GM23338 (cell line): ENCODE data around the gene CMC4. TPM values are rescaled to one million over a fixed set of nuclear protein-coding genes. Genes with fewer than 3 reads are reported as not detected.
A peak's percentile ranks its signal among the peaks of the same experiment; 100 is the strongest.

Experiments used
- ATAC-seq: fragments of 200-7000 bp; cut with Tn5 transposase; 3 replicates; pipeline ENCODE4 v1.9.1; 2020
- DNase-seq: peaks from one replicate; pipeline ENCODE4 v3.0.0-alpha.2; 2015; ENCODE audit warnings: low spot score
- H2AFZ ChIP-seq: fragments of 200-600 bp; sonication (generic); 2 replicates; pipeline ENCODE4 v1.8.0; 2016; ENCODE audit warnings: antibody characterized with exemption, mild to moderate bottlenecking, moderate library complexity
- H3F3A ChIP-seq: fragments of 200-600 bp; sonication (generic); replicated peaks from 2 replicates; pipeline ENCODE4 v1.8.0; 2017; ENCODE audit warnings: antibody characterized with exemption, mixed run types, low read depth
- H3K27ac ChIP-seq: fragments of 200-600 bp; sonication (generic); 2 replicates; pipeline ENCODE4 v1.6.1; 2016; ENCODE audit warnings: low read depth
- H3K27me3 ChIP-seq: fragments of 200-600 bp; sonication (generic); 2 replicates; pipeline ENCODE4 v1.8.0; 2016; ENCODE audit warnings: mild to moderate bottlenecking, mixed run types, moderate library complexity; ENCODE audit not compliant: insufficient read depth
- H3K36me3 ChIP-seq: fragments of 200-600 bp; sonication (generic); 2 replicates; pipeline ENCODE4 v1.8.0; 2016; ENCODE audit warnings: mild to moderate bottlenecking; ENCODE audit not compliant: insufficient read depth
- H3K4me1 ChIP-seq: fragments of 200-600 bp; sonication (generic); 2 replicates; pipeline ENCODE4 v1.8.0; 2016; ENCODE audit warnings: mild to moderate bottlenecking, moderate library complexity; ENCODE audit not compliant: insufficient read depth
- H3K4me2 ChIP-seq: fragments of 200-600 bp; sonication (generic); 2 replicates; pipeline ENCODE4 v1.7.1; 2017; ENCODE audit warnings: mixed run types
- H3K4me3 ChIP-seq: fragments of 200-600 bp; sonication (generic); 2 replicates; pipeline ENCODE4 v1.6.1; 2016; ENCODE audit warnings: mixed run types
- H3K79me2 ChIP-seq: fragments of 200-600 bp; sonication (generic); replicated peaks from 2 replicates; pipeline ENCODE4 v1.8.0; 2017; ENCODE audit warnings: mild to moderate bottlenecking; ENCODE audit not compliant: insufficient read depth
- H3K9me2 ChIP-seq: fragments of 200-600 bp; sonication (generic); 2 replicates; pipeline ENCODE4 v1.8.0; 2017; ENCODE audit not compliant: insufficient read depth
- H4K20me1 ChIP-seq: fragments of 200-600 bp; sonication (generic); replicated peaks from 2 replicates; pipeline ENCODE4 v1.8.0; 2017; ENCODE audit warnings: mild to moderate bottlenecking; ENCODE audit not compliant: insufficient read depth
- H3K27ac Mint-ChIP-seq: 2 replicates; pipeline ENCODE4 v1.8.0; 2020; ENCODE audit warnings: inconsistent platforms, mild to moderate bottlenecking, moderate library complexity, mixed read lengths
- H3K27me3 Mint-ChIP-seq: 3 replicates; pipeline ENCODE4 v1.8.0; 2022; ENCODE audit warnings: low read depth, mild to moderate bottlenecking, moderate library complexity, mixed read lengths, inconsistent platforms; ENCODE audit not compliant: insufficient read depth, poor library complexity
- H3K36me3 Mint-ChIP-seq: 3 replicates; pipeline ENCODE4 v1.8.0; 2021; ENCODE audit warnings: low read depth, mild to moderate bottlenecking, inconsistent platforms, moderate library complexity, mixed read lengths
- H3K4me1 Mint-ChIP-seq: 3 replicates; pipeline ENCODE4 v1.8.0; 2020; ENCODE audit warnings: mild to moderate bottlenecking, inconsistent platforms, mixed read lengths
- H3K4me3 Mint-ChIP-seq: 3 replicates; pipeline ENCODE4 v1.8.0; 2021; ENCODE audit warnings: moderate library complexity, mild to moderate bottlenecking, inconsistent platforms, mixed read lengths
- H3K9me3 Mint-ChIP-seq: 3 replicates; pipeline ENCODE4 v1.8.0; 2020; ENCODE audit warnings: moderate library complexity, mild to moderate bottlenecking, inconsistent platforms, mixed read lengths
- ZNF462 ChIP-seq: fragments of 250-450 bp; sonication (Bioruptor Pico); IDR thresholded peaks from 2 replicates; pipeline ENCODE4 v1.5.0; 2020; ENCODE audit warnings: mild to moderate bottlenecking, moderate library complexity
- polyA plus RNA-seq: library from polyadenylated mRNA; unstranded; fragments of >200 nt; fragmentation: Nextera tagmentation; extraction: Ambion mirVana; gene quantifications from 2 replicates; pipeline ENCODE4 v1.2.1, GENCODE V29; 2016
- total RNA-seq: library from RNA; depleted of rRNA; stranded (reverse); fragments of >200 nt; shearing (Covaris generic); gene quantifications from 2 replicates; pipeline ENCODE4 v1.2.3, GENCODE V29; 2014
- TF ChIP-seq, protein P1 (sequence below): IDR thresholded peaks from 2 replicates; pipeline ENCODE4 v1.6.1; 2016; ENCODE audit warnings: antibody characterized with exemption
- TF ChIP-seq, protein P2 (sequence below), 2 experiments: fragments of 200-600 bp in 1 of 2; sonication (generic) in 1 of 2; conservative IDR thresholded peaks; 2 replicates each; pipeline versions ENCODE4 v1.5.1 to v1.6.1; 2016 to 2017; ENCODE audit warnings: antibody characterized with exemption in 2 of 2, low read depth in 2 of 2, mild to moderate bottlenecking in 2 of 2, moderate library complexity in 1 of 2

CMC4 gene
- total and polyA plus RNA-seq, 2 experiments from 2014 or later, result 9.9 to 16.3 TPM

GRCh38 chrX:155052738-155053498 lies 18.0 kb downstream of the CMC4 start (continued):
- TF ChIP-seq, protein P1, sequence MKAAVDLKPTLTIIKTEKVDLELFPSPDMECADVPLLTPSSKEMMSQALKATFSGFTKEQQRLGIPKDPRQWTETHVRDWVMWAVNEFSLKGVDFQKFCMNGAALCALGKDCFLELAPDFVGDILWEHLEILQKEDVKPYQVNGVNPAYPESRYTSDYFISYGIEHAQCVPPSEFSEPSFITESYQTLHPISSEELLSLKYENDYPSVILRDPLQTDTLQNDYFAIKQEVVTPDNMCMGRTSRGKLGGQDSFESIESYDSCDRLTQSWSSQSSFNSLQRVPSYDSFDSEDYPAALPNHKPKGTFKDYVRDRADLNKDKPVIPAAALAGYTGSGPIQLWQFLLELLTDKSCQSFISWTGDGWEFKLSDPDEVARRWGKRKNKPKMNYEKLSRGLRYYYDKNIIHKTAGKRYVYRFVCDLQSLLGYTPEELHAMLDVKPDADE, result no peak

DNA sequence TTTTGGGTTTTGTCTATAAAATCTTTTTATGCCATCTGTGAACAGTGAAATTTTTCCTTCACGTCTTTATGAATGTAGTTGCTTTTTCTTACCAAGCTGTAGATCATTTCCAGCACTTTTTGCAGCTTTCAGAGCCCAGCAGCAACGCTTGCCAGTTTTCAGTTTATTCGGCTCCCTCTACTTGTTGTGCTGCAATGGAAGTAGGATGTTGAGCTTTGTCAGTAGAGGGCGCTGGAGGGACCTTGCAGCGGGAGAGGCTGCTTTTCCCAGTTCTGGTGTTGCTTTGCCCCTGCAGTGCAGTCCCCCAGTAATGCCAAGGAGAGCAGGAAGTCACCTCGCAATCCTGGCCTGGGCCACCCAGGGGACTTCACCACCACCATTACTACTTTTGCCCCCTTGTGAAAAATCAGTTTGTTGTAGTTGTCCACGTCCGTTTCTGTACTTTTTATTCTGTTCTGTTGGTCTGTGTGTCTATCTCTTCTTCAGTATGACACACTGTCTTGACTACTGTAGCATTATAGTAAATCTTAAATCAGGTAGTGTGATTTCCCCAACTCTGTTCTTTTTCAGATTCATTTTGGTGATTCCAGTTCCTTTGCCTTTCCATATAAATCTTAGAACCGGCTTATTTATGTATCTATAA lies 21.8 kb downstream of the CMC4 start:
- Histone ChIP-seq H3F3A (no peaks in the 10 kb centered on the region), H3K4me1 (peaks cover 5% of the 10 kb centered on the region; the same call in 1 of the 2 replicates), H4K20me1 (no peaks in the 10 kb centered on the region), H3K9me2 (no peaks in the 10 kb centered on the region), H3K27ac (no peak overlapping the region), H3K4me3 (no peak overlapping the region), H3K27me3 (no peaks in the 10 kb centered on the region), H3K79me2 (no peaks in the 10 kb centered on the region), H3K4me2 (no peak overlapping the region), H2AFZ (no peak overlapping the region), H3K36me3 (no peaks in the 10 kb centered on the region)
- DNase-seq, result peak; percentile 75
- Mint-ChIP-seq H3K9me3 (no peaks in the 10 kb centered on the region), H3K27ac (no peak overlapping the region), H3K4me3 (no peak overlapping the region), H3K36me3 (0 out of 3 replicates have a peak, but pooled peaks cover 8% of the 10 kb centered on the region), H3K27me3 (peaks cover 3% of the 10 kb centered on the region), H3K4me1 (peaks cover 29% of the 10 kb centered on the region; the same call in 2 of the 3 replicates)
- TF ChIP-seq, protein P2, sequence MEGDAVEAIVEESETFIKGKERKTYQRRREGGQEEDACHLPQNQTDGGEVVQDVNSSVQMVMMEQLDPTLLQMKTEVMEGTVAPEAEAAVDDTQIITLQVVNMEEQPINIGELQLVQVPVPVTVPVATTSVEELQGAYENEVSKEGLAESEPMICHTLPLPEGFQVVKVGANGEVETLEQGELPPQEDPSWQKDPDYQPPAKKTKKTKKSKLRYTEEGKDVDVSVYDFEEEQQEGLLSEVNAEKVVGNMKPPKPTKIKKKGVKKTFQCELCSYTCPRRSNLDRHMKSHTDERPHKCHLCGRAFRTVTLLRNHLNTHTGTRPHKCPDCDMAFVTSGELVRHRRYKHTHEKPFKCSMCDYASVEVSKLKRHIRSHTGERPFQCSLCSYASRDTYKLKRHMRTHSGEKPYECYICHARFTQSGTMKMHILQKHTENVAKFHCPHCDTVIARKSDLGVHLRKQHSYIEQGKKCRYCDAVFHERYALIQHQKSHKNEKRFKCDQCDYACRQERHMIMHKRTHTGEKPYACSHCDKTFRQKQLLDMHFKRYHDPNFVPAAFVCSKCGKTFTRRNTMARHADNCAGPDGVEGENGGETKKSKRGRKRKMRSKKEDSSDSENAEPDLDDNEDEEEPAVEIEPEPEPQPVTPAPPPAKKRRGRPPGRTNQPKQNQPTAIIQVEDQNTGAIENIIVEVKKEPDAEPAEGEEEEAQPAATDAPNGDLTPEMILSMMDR (conservative IDR thresholded peaks at IDR 0.05; ENCODE audit: low read depth in 2 of 2), result peak; percentile 64 to 81
- TF ChIP-seq ZNF462, result no peak
- ATAC-seq, result peak; percentile 92
